HepG2 (cell line): ENCODE results near the gene LHX3.

Source experiments
- ATF2 ChIP-seq: sonication (generic); formaldehyde crosslinking; IDR thresholded peaks from 2 replicates; pipeline ENCODE4 v1.4.0; 2020; ENCODE audit warnings: missing genetic modification reagents
- EZH2 ChIP-seq: conservative IDR thresholded peaks from 2 replicates; pipeline ENCODE4 v1.6.1; 2012; ENCODE audit warnings: mild to moderate bottlenecking, low read depth, low read length, moderate library complexity
- TOPORS ChIP-seq: sonication (generic); formaldehyde crosslinking; IDR thresholded peaks from 2 replicates; pipeline ENCODE4 v1.8.0; 2023; ENCODE audit warnings: mild to moderate bottlenecking, missing genetic modification reagents
- ZNF10 ChIP-seq: sonication (generic); formaldehyde crosslinking; IDR thresholded peaks from 2 replicates; pipeline ENCODE4 v1.4.0; 2020; ENCODE audit warnings: mild to moderate bottlenecking, low read depth, missing genetic modification reagents, borderline replicate concordance

- TF ChIP-seq EZH2 (no peak), ZNF10 (no peak), TOPORS (no peak), ATF2 (CRISPR knock-in tag) (no peak)
Observed at GRCh38 chr9:136212345-136212950, 7.5 kb upstream of the LHX3 start.
